ENCODE measurements around the gene LBX2.
"Not testable (repeated sequence)": the region's sequence is repeated elsewhere in the genome, so short reads cannot be mapped to it uniquely, and the experiment has no call there.

LBX2 gene

DNA sequence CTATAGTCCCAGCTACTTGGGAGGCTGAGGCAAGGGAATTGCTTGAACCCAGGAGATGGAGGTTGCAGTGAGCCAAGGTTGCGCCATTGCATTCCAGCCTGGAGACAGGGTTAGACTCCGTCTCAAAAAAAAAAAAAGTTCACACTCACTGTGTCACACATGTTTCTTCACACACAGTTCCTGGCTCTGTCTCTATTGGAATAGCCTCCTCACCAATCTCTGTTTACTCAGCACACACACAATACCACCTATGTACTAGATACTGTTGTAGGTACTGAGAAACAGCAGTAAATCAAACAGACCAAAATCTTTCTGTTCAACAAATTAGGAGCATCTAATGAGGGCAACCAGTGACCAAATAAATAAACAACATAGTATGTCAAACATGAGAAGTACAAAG, 13.3 kb downstream of the LBX2 start:
- peaks cover 5 to 37% of the 10 kb centered on the region in 2 donors for H3K36me3 ChIP-seq (ENCODE audit: control insufficient read depth in 1 of 2, insufficient read depth in 2 of 2, low read length in 2 of 2)
- no peak overlapping the region for H3K27ac ChIP-seq (ENCODE audit: low read depth, low read length)
- no peak overlapping the region for H3K9ac ChIP-seq (ENCODE audit: low read depth in 1 of 2, low read length in 2 of 2)
- no peaks in the 10 kb centered on the region for H3K9me3 ChIP-seq (ENCODE audit: control insufficient read depth in 1 of 2, low read length in 2 of 2)
- H3K27me3 ChIP-seq (ENCODE audit: control insufficient read depth in 1 of 2, insufficient read depth in 2 of 2, low read length in 2 of 2), result no peaks in the 10 kb centered on the region
- H3K4me3 ChIP-seq (ENCODE audit: low read depth in 1 of 2, low read length in 2 of 2), result no peak overlapping the region
- H3K4me1 ChIP-seq (ENCODE audit: control insufficient read depth in 1 of 2, insufficient read depth in 2 of 2, low read length in 2 of 2), result peaks cover 25 to 40% of the 10 kb centered on the region in 2 donors

DNA sequence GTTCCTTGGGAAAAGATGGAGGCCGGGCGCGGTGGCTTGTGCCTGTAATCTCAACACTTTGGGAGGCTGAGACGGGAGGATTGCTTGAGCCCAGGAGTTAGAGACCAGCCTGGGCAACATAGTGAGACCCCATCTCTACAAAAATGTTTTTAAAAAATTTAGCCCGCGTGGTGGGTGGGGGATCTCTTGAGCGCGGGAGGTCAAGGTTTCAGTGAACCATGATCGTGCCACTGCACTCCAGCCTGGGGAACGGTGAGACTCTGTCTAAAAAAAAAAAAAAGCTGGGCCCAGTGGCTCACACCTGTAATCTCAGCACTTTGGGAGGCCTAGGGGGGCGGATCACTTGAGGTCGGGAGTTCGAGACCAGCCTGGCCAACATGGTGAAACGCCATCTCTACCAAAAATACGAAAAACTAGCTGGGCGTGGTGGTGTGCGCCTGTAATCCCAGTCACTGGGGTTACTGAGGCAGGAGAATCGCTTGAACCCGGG, 15.7 kb downstream of the LBX2 start:
- Histone ChIP-seq H3K4me1 (ENCODE audit: control insufficient read depth in 1 of 2, insufficient read depth in 2 of 2, low read length in 2 of 2) (peaks cover 27 to 36% of the 10 kb centered on the region in 2 donors), H3K36me3 (ENCODE audit: control insufficient read depth in 1 of 2, insufficient read depth in 2 of 2, low read length in 2 of 2) (peaks cover 0 to 33% of the 10 kb centered on the region in 2 donors), H3K9ac (ENCODE audit: low read depth in 1 of 2, low read length in 2 of 2) (peak overlapping the region; percentile 67 to 98), H3K4me3 (ENCODE audit: low read depth in 1 of 2, low read length in 2 of 2) (peak overlapping the region; percentile 92 to 96)
- H3K27me3 ChIP-seq (ENCODE audit: control insufficient read depth in 1 of 2, insufficient read depth in 2 of 2, low read length in 2 of 2); H3K9me3 ChIP-seq (ENCODE audit: control insufficient read depth in 1 of 2, low read length in 2 of 2); H3K27ac ChIP-seq (ENCODE audit: low read depth, low read length): not testable (repeated sequence)

GRCh38 chr2:74482801-74483674, 16.4 kb downstream of the LBX2 start, which contains the start of the genes CCDC142 and TTC31:
TSS of gene CCDC142 (minus strand) at chr2:74482998. CDS start at chr2:74482837, 161 bp downstream.
TSS of gene TTC31 (plus strand) at chr2:74483081. CDS start at chr2:74483096, 15 bp downstream.
- Histone ChIP-seq H3K4me1 (ENCODE audit: control insufficient read depth in 1 of 2, insufficient read depth in 2 of 2, low read length in 2 of 2) (peaks cover 21 to 29% of the 10 kb centered on the region in 2 donors), H3K4me3 (ENCODE audit: low read depth in 1 of 2, low read length in 2 of 2) (peak within 1 kb of the TSS; percentile 92 to 96), H3K9me3 (ENCODE audit: control insufficient read depth in 1 of 2, low read length in 2 of 2) (no peaks in the 10 kb centered on the region), H3K9ac (ENCODE audit: low read depth in 1 of 2, low read length in 2 of 2) (peak within 1 kb of the TSS; percentile 67 to 98), H3K36me3 (ENCODE audit: control insufficient read depth in 1 of 2, insufficient read depth in 2 of 2, low read length in 2 of 2) (peaks cover 0 to 28% of the 10 kb centered on the region in 2 donors), H3K27ac (ENCODE audit: low read depth, low read length) (peak within 1 kb of the TSS; percentile 84), H3K27me3 (ENCODE audit: control insufficient read depth in 1 of 2, insufficient read depth in 2 of 2, low read length in 2 of 2) (no peaks in the 10 kb centered on the region)

GRCh38 chr2:74481961-74482800, 17.2 kb downstream of the LBX2 start:
- H3K36me3 ChIP-seq (ENCODE audit: control insufficient read depth in 1 of 2, insufficient read depth in 2 of 2, low read length in 2 of 2), result peaks cover 0 to 28% of the 10 kb centered on the region in 2 donors
- no peaks in the 10 kb centered on the region for H3K9me3 ChIP-seq (ENCODE audit: control insufficient read depth in 1 of 2, low read length in 2 of 2)
- H3K27me3 ChIP-seq (ENCODE audit: control insufficient read depth in 1 of 2, insufficient read depth in 2 of 2, low read length in 2 of 2), result no peaks in the 10 kb centered on the region
- H3K4me3 ChIP-seq (ENCODE audit: low read depth in 1 of 2, low read length in 2 of 2), result peak overlapping the region; percentile 92 to 96
- peak overlapping the region; percentile 67 to 98 for H3K9ac ChIP-seq (ENCODE audit: low read depth in 1 of 2, low read length in 2 of 2)
- H3K27ac ChIP-seq (ENCODE audit: low read depth, low read length), result peak overlapping the region; percentile 84
- peaks cover 24 to 32% of the 10 kb centered on the region in 2 donors for H3K4me1 ChIP-seq (ENCODE audit: control insufficient read depth in 1 of 2, insufficient read depth in 2 of 2, low read length in 2 of 2)

GRCh38 chr2:74481431-74481830, 18.0 kb downstream of the LBX2 start:
- Histone ChIP-seq H3K36me3 (ENCODE audit: control insufficient read depth in 1 of 2, insufficient read depth in 2 of 2, low read length in 2 of 2) (peaks cover 0 to 30% of the 10 kb centered on the region in 2 donors), H3K27me3 (ENCODE audit: control insufficient read depth in 1 of 2, insufficient read depth in 2 of 2, low read length in 2 of 2) (no peaks in the 10 kb centered on the region), H3K9ac (ENCODE audit: low read depth in 1 of 2, low read length in 2 of 2) (peak overlapping the region; percentile 67 to 98), H3K4me3 (ENCODE audit: low read depth in 1 of 2, low read length in 2 of 2) (peak overlapping the region; percentile 92 to 96), H3K27ac (ENCODE audit: low read depth, low read length) (no peak overlapping the region), H3K4me1 (ENCODE audit: control insufficient read depth in 1 of 2, insufficient read depth in 2 of 2, low read length in 2 of 2) (peaks cover 29 to 37% of the 10 kb centered on the region in 2 donors), H3K9me3 (ENCODE audit: control insufficient read depth in 1 of 2, low read length in 2 of 2) (no peaks in the 10 kb centered on the region)

DNA sequence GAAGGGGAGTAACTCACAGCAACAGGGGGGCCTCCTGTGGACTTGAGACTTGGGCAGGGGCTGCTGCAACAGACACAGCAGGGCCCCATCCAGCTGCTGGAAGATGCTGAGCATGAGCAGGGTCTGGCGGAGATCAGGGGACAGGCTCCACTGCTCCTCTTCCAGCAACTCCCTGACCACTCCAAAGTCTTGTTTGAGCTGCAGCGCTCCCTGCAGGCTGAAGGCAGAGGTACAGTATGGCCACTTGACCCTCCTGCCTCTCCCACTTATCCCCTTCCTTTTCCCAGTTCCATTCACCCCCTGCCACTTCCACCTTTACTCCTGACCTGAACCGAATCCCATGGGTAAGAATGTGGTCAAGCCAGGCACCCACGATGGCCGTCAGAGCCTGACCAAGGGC, 24.5 kb downstream of the LBX2 start:
- Histone ChIP-seq H3K27me3 (ENCODE audit: control insufficient read depth in 1 of 2, insufficient read depth in 2 of 2, low read length in 2 of 2) (no peaks in the 10 kb centered on the region), H3K4me1 (ENCODE audit: control insufficient read depth in 1 of 2, insufficient read depth in 2 of 2, low read length in 2 of 2) (peaks cover 21 to 36% of the 10 kb centered on the region in 2 donors), H3K9me3 (ENCODE audit: control insufficient read depth in 1 of 2, low read length in 2 of 2) (no peaks in the 10 kb centered on the region), H3K4me3 (ENCODE audit: low read depth in 1 of 2, low read length in 2 of 2) (no peak overlapping the region), H3K27ac (ENCODE audit: low read depth, low read length) (no peak overlapping the region), H3K36me3 (ENCODE audit: control insufficient read depth in 1 of 2, insufficient read depth in 2 of 2, low read length in 2 of 2) (peaks cover 14 to 23% of the 10 kb centered on the region in 2 donors), H3K9ac (ENCODE audit: low read depth in 1 of 2, low read length in 2 of 2) (no peak overlapping the region)

GRCh38 chr2:74474481-74474880, 24.9 kb downstream of the LBX2 start:
- H3K9ac ChIP-seq (ENCODE audit: low read depth in 1 of 2, low read length in 2 of 2), result no peak overlapping the region
- no peak overlapping the region for H3K27ac ChIP-seq (ENCODE audit: low read depth, low read length)
- no peaks in the 10 kb centered on the region for H3K9me3 ChIP-seq (ENCODE audit: control insufficient read depth in 1 of 2, low read length in 2 of 2)
- H3K4me3 ChIP-seq (ENCODE audit: low read depth in 1 of 2, low read length in 2 of 2), result no peak overlapping the region
- no peaks in the 10 kb centered on the region for H3K27me3 ChIP-seq (ENCODE audit: control insufficient read depth in 1 of 2, insufficient read depth in 2 of 2, low read length in 2 of 2)
- peaks cover 19 to 33% of the 10 kb centered on the region in 2 donors for H3K4me1 ChIP-seq (ENCODE audit: control insufficient read depth in 1 of 2, insufficient read depth in 2 of 2, low read length in 2 of 2)
- H3K36me3 ChIP-seq (ENCODE audit: control insufficient read depth in 1 of 2, insufficient read depth in 2 of 2, low read length in 2 of 2), result peaks cover 14 to 23% of the 10 kb centered on the region in 2 donors

DNA sequence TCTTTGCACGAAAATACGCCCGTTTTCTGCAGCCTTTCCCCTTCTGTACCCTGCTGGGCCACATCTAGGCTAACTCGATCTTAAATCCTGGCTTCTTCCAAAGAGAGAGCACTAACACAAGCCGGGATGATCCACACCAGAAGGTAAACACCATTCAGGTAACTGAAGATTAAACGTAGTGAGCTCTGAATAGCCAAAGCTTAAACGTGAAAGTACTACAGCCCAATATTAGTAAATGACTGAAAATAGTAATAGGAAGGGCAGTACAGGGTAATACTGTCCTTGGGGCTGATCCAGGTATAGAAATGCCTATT, 26.5 kb downstream of the LBX2 start:
- peaks cover 14 to 23% of the 10 kb centered on the region in 2 donors for H3K36me3 ChIP-seq (ENCODE audit: control insufficient read depth in 1 of 2, insufficient read depth in 2 of 2, low read length in 2 of 2)
- peaks cover 19 to 33% of the 10 kb centered on the region in 2 donors for H3K4me1 ChIP-seq (ENCODE audit: control insufficient read depth in 1 of 2, insufficient read depth in 2 of 2, low read length in 2 of 2)
- H3K9ac ChIP-seq (ENCODE audit: low read depth in 1 of 2, low read length in 2 of 2), result peak overlapping the region; percentile 96 to 97
- H3K27ac ChIP-seq (ENCODE audit: low read depth, low read length), result peak overlapping the region; percentile 86
- H3K27me3 ChIP-seq (ENCODE audit: control insufficient read depth in 1 of 2, insufficient read depth in 2 of 2, low read length in 2 of 2), result no peaks in the 10 kb centered on the region
- H3K4me3 ChIP-seq (ENCODE audit: low read depth in 1 of 2, low read length in 2 of 2), result peak overlapping the region; percentile 93 to 98
- H3K9me3 ChIP-seq (ENCODE audit: control insufficient read depth in 1 of 2, low read length in 2 of 2), result no peaks in the 10 kb centered on the region

DNA sequence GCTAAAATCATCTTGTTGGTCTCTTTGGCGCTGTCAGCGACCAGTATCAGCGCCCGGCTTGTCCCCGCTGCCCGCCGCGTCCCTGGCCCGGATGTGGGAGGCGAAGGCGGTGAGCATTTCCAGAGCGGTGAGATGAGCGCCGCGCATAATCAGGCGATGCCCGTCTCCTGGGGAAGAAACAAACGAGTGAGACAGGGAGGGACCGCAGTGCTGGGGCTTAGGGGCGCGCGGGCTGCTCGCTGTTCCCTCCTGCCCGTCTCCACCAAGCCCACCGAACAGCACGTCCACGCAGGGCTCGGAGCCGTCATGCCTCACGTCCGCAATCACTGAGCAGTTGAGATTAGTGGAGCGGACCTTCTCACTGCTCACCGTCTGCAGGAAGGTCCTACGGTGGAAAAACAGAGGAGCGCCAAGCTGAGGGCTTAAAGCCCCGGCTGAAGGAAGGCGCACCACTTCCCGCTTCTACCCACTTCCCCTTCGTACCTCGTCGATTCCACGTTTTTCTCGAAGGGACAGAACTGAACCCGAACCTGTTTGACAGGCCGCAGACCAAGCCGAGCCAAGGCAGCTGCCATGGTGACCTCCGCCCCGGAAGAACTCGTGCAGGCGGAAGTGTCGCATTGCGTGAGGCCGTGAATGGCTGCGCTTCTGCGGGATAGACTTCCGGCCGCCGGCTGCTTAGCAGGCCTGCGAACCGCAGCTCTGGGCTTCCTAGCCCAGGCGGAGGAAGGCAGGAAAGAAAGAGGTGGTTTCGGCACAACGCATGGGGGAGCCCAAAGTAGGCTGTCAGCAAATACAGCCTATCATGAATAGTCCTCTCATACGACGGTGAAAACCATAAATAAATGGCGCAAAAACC, 27.1 kb downstream of the LBX2 start, which contains the start of gene MRPL53:
TSS of gene MRPL53 (minus strand) at position 595 of the 859 bp plus-strand sequence. CDS start at position 575, 20 bp downstream.
- Histone ChIP-seq H3K36me3 (ENCODE audit: control insufficient read depth in 1 of 2, insufficient read depth in 2 of 2, low read length in 2 of 2) (peaks cover 14 to 19% of the 10 kb centered on the region in 2 donors), H3K4me3 (ENCODE audit: low read depth in 1 of 2, low read length in 2 of 2) (peak within 1 kb of the TSS; percentile 93 to 98), H3K27ac (ENCODE audit: low read depth, low read length) (peak within 1 kb of the TSS; percentile 86), H3K9me3 (ENCODE audit: control insufficient read depth in 1 of 2, low read length in 2 of 2) (no peaks in the 10 kb centered on the region), H3K27me3 (ENCODE audit: control insufficient read depth in 1 of 2, insufficient read depth in 2 of 2, low read length in 2 of 2) (no peaks in the 10 kb centered on the region), H3K4me1 (ENCODE audit: control insufficient read depth in 1 of 2, insufficient read depth in 2 of 2, low read length in 2 of 2) (peaks cover 15 to 30% of the 10 kb centered on the region in 2 donors), H3K9ac (ENCODE audit: low read depth in 1 of 2, low read length in 2 of 2) (peak within 1 kb of the TSS; percentile 96 to 97)
